Measurements from ENCODE around the gene KLHDC10.

The KLHDC10 gene

GRCh38 chr7:130022623-130023175 lies 47.6 kb upstream of the KLHDC10 start:
- Histone ChIP-seq H3K36me3 (ENCODE audit: control insufficient read depth, low read length) (peaks cover 86% of the 10 kb centered on the region), H3K27ac (ENCODE audit: low read depth, low read length) (no peak overlapping the region), H3K9me3 (ENCODE audit: control insufficient read depth, insufficient read depth, low read length) (no peaks in the 10 kb centered on the region), H3K4me3 (ENCODE audit: low read length) (no peak overlapping the region), H3K4me2 (ENCODE audit: low read length) (no peak overlapping the region), H3K27me3 (ENCODE audit: control insufficient read depth, low read length) (no peaks in the 10 kb centered on the region), H3F3A (ENCODE audit: control insufficient read depth, insufficient read depth) (no peaks in the 10 kb centered on the region), H4K20me1 (ENCODE audit: control insufficient read depth, insufficient read depth, low read depth, low read length) (no peaks in the 10 kb centered on the region), H3K4me1 (ENCODE audit: control insufficient read depth, low read length) (no peaks in the 10 kb centered on the region), H3K79me2 (ENCODE audit: control insufficient read depth, low read length) (no peaks in the 10 kb centered on the region), H3K9me2 (replicated peaks; ENCODE audit: control insufficient read depth, low read length) (no peaks in the 10 kb centered on the region)
- TF ChIP-seq EZH2phosphoT487 (IDR thresholded peaks at IDR 0.05; ENCODE audit: borderline replicate concordance, low read length) (no peak), CTCF (IDR thresholded peaks at IDR 0.05; ENCODE audit: low read depth, low read length, poor library complexity, severe bottlenecking) (no peak)

GRCh38 chr7:130024390-130024789 lies 45.9 kb upstream of the KLHDC10 start:
- no peaks in the 10 kb centered on the region for H3F3A ChIP-seq (ENCODE audit: control insufficient read depth, insufficient read depth)
- H3K4me2 ChIP-seq (ENCODE audit: low read length) = no peak overlapping the region
- H3K36me3 ChIP-seq (ENCODE audit: control insufficient read depth, low read length) = peaks cover 77% of the 10 kb centered on the region
- H4K20me1 ChIP-seq (ENCODE audit: control insufficient read depth, insufficient read depth, low read depth, low read length) = no peaks in the 10 kb centered on the region
- H3K27ac ChIP-seq (ENCODE audit: low read depth, low read length) = no peak overlapping the region
- no peaks in the 10 kb centered on the region for H3K9me3 ChIP-seq (ENCODE audit: control insufficient read depth, insufficient read depth, low read length)
- no peak overlapping the region for H3K4me3 ChIP-seq (ENCODE audit: low read length)
- no peaks in the 10 kb centered on the region for H3K4me1 ChIP-seq (ENCODE audit: control insufficient read depth, low read length)
- H3K9me2 ChIP-seq (replicated peaks; ENCODE audit: control insufficient read depth, low read length) = no peaks in the 10 kb centered on the region
- no peaks in the 10 kb centered on the region for H3K79me2 ChIP-seq (ENCODE audit: control insufficient read depth, low read length)
- no peaks in the 10 kb centered on the region for H3K27me3 ChIP-seq (ENCODE audit: control insufficient read depth, low read length)
- no peak for TF ChIP-seq EZH2phosphoT487 (IDR thresholded peaks at IDR 0.05; ENCODE audit: borderline replicate concordance, low read length)
- no peak for TF ChIP-seq CTCF (IDR thresholded peaks at IDR 0.05; ENCODE audit: low read depth, low read length, poor library complexity, severe bottlenecking)

- Histone ChIP-seq H3K36me3 (ENCODE audit: control insufficient read depth, low read length) (peaks cover 48% of the 10 kb centered on the region), H3K79me2 (ENCODE audit: control insufficient read depth, low read length) (no peaks in the 10 kb centered on the region), H3K4me1 (ENCODE audit: control insufficient read depth, low read length) (no peaks in the 10 kb centered on the region), H3K9me2 (replicated peaks; ENCODE audit: control insufficient read depth, low read length) (no peaks in the 10 kb centered on the region), H3F3A (ENCODE audit: control insufficient read depth, insufficient read depth) (no peaks in the 10 kb centered on the region; the same call in 1 of the 2 replicates), H3K4me3 (ENCODE audit: low read length) (no peak overlapping the region), H4K20me1 (ENCODE audit: control insufficient read depth, insufficient read depth, low read depth, low read length) (no peaks in the 10 kb centered on the region), H3K27ac (ENCODE audit: low read depth, low read length) (no peak overlapping the region), H3K27me3 (ENCODE audit: control insufficient read depth, low read length) (no peaks in the 10 kb centered on the region), H3K4me2 (ENCODE audit: low read length) (no peak overlapping the region), H3K9me3 (ENCODE audit: control insufficient read depth, insufficient read depth, low read length) (no peaks in the 10 kb centered on the region)
- TF ChIP-seq EZH2phosphoT487 (IDR thresholded peaks at IDR 0.05; ENCODE audit: borderline replicate concordance, low read length) (no peak), CTCF (IDR thresholded peaks at IDR 0.05; ENCODE audit: low read depth, low read length, poor library complexity, severe bottlenecking) (no peak)
These were observed 37.6 kb upstream of the KLHDC10 start for GRCh38 chr7:130032698-130033097.
